ENCODE data around the gene ANKH.

GRCh38 chr5:14917719-14918118, 46.1 kb upstream of the ANKH start:
- TF ChIP-seq CTCF (IDR thresholded peaks at IDR 0.05; ENCODE audit: poor library complexity) (no peak), EZH2phosphoT487 (IDR thresholded peaks at IDR 0.05; ENCODE audit: low read depth, severe bottlenecking, unreplicated experiment) (no peak)
